Gastroesophageal sphincter (tissue), 4 donors: ENCODE data around the gene GPR139. TPM values are rescaled to one million over a fixed set of nuclear protein-coding genes. Genes with fewer than 3 reads are reported as not detected.

Experiments used
- ATAC-seq: fragments of 150-250 bp; one replicate; pipeline ENCODE4 v1.9.1; 2016; ENCODE audit warnings: mild to moderate bottlenecking, moderate library complexity
- H3K27ac ChIP-seq, 4 donors: fragments of 200-600 bp; sonication (generic) in 3 of 4; 1 replicate in 3 of 4; 2 replicates in 1 of 4; pipeline ENCODE4 v1.5.1; 2016 to 2019
- H3K27me3 ChIP-seq: fragments of 200-600 bp; sonication (generic); one replicate; pipeline ENCODE4 v1.5.1; 2019
- H3K36me3 ChIP-seq, 2 donors: fragments of 200-600 bp; sonication (generic); one replicate each; pipeline ENCODE4 v1.5.1; 2019; ENCODE audit warnings: control low read depth in 1 of 2
- H3K4me1 ChIP-seq, 3 donors: fragments of 200-600 bp; sonication (generic); 1 replicate in 2 of 3; 2 replicates in 1 of 3; pipeline ENCODE4 v1.5.1; 2016 to 2019; ENCODE audit warnings: control low read depth in 2 of 3
- H3K4me3 ChIP-seq, 2 donors: fragments of 200-600 bp; sonication (generic); one replicate each; pipeline ENCODE4 v1.5.1; 2019; ENCODE audit warnings: mild to moderate bottlenecking in 1 of 2, moderate library complexity in 1 of 2
- H3K9me3 ChIP-seq, 3 donors: fragments of 200-600 bp; sonication (generic); one replicate each; pipeline ENCODE4 v1.5.1; 2017 to 2019; ENCODE audit warnings: control low read depth in 2 of 3
- EP300 ChIP-seq: sonication (generic); formaldehyde crosslinking; IDR thresholded peaks from one replicate; pipeline ENCODE4 v1.6.1; 2017; ENCODE audit warnings: antibody characterized with exemption, mild to moderate bottlenecking
- POLR2A ChIP-seq, 2 donors: fragments of 450-650 bp; IDR thresholded peaks; one replicate each; pipeline ENCODE4 v1.6.1; 2017; ENCODE audit warnings: antibody characterized with exemption in 2 of 2, mild to moderate bottlenecking in 2 of 2, moderate library complexity in 1 of 2
- POLR2AphosphoS5 ChIP-seq: sonication (generic); formaldehyde crosslinking; IDR thresholded peaks from one replicate; pipeline ENCODE4 v1.6.1; 2017; ENCODE audit warnings: antibody characterized with exemption
- WGBS, 2 donors: methylation state at CpG; one replicate each; pipeline ENCODE4 v1.1.5; 2018; ENCODE audit warnings: low coverage in 1 of 2; 5-methylcytosine and 5-hydroxymethylcytosine counted together
- total RNA-seq, 4 donors: library from RNA; depleted of rRNA; stranded (reverse); fragments of >200 nt; gene quantifications; one replicate each; pipeline ENCODE4 v1.1.0, GENCODE V29; 2016
- TF ChIP-seq, protein P1 (sequence below), 4 experiments: fragments of 200-600 bp in 2 of 4; fragments of 450-650 bp in 2 of 4; sonication (generic) in 1 of 4; IDR thresholded peaks; one replicate each; pipeline ENCODE4 v1.5.1; 2017 to 2019; ENCODE audit warnings: antibody characterized with exemption in 4 of 4, mild to moderate bottlenecking in 2 of 4, moderate library complexity in 2 of 4

Gene GPR139
- total RNA-seq, 4 donors from 2014 or later = 0.23 TPM; not detected in 3

DNA sequence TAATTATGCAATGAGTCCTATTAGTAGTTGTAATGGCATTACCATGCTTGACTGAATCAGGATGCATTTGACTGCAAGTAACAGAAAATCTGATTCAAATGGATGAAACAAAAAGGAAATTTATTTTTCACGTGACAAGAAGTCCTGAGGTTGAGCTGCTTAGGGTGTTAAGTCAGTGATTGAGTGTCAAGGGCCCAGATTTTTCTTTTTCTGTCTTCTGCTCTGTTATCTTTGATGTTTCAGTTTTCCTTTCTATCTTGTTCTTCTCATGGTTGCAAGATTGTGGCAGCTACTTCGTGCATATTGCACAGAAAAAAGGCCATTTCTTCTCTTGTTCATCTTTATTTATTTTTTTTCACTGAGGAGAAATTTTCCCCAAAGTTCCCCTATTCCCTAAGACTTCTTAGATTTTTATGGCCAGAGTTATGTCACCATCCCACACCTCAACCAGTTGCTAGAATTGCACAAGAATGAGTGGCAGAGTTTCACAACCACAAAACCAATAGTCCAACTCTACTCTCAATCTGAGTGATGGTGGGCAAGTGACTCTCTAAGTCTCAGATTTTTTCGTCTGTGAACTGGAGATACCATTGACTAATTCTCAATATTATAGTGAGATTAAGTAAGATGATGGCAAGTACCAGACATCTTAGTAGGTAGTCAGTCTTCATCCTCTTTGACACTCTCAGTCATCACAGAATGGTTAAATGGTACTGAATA is 15.7 kb upstream of the GPR139 start:
- Histone ChIP-seq H3K36me3 (no peaks in the 10 kb centered on the region), H3K27me3 (peaks cover 15% of the 10 kb centered on the region), H3K9me3 (no peaks in the 10 kb centered on the region), H3K4me3 (no peak overlapping the region), H3K4me1 (no peaks in the 10 kb centered on the region), H3K27ac (no peak overlapping the region)
- TF ChIP-seq, protein P1, sequence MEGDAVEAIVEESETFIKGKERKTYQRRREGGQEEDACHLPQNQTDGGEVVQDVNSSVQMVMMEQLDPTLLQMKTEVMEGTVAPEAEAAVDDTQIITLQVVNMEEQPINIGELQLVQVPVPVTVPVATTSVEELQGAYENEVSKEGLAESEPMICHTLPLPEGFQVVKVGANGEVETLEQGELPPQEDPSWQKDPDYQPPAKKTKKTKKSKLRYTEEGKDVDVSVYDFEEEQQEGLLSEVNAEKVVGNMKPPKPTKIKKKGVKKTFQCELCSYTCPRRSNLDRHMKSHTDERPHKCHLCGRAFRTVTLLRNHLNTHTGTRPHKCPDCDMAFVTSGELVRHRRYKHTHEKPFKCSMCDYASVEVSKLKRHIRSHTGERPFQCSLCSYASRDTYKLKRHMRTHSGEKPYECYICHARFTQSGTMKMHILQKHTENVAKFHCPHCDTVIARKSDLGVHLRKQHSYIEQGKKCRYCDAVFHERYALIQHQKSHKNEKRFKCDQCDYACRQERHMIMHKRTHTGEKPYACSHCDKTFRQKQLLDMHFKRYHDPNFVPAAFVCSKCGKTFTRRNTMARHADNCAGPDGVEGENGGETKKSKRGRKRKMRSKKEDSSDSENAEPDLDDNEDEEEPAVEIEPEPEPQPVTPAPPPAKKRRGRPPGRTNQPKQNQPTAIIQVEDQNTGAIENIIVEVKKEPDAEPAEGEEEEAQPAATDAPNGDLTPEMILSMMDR (IDR thresholded peaks at IDR 0.05) = no peak
- TF ChIP-seq POLR2AphosphoS5 (no peak), POLR2A (IDR thresholded peaks at IDR 0.05) (no peak), EP300 (no peak)
- 38 to 62% methylated on average over 3 of the region's 3 CpGs for WGBS, 2 donors
- ATAC-seq = no peak

DNA sequence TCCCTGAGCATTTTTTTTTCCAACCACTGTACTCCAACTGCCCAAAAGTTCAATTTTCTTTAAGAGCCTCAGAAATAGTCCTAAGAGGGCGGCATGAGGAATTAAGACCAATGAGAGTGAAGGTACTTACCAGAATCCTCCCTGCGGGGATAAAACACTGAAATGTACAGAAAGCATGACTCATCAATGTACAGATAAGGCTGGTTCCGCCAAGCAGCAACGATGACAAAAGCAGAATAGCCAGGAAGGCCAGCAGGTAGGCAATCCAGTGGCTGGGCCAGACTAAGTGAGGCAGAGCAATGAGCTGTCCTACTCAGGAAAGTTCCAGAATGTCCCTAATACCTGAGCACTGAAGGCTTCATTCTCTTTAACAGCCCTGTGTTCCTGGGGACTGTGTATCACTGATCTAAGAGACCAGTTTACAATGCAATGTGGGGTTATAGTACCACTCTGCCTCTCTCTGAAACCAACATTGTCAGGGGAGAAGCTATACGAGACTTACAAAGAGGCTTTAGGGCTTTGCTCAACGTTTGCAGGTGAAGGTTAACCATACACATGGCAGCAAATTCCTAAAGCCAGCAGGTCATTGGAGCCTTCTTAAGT is 11.0 kb upstream of the GPR139 start:
- no peak overlapping the region for H3K4me3 ChIP-seq
- no peak overlapping the region for H3K27ac ChIP-seq
- ATAC-seq = no peak
- 60 to 69% methylated on average over 5 of the region's 6 CpGs for WGBS, 2 donors
- H3K9me3 ChIP-seq = no peaks in the 10 kb centered on the region
- H3K36me3 ChIP-seq = no peaks in the 10 kb centered on the region
- H3K27me3 ChIP-seq = peaks cover 24% of the 10 kb centered on the region
- no peak for TF ChIP-seq POLR2AphosphoS5
- TF ChIP-seq, protein P1 (IDR thresholded peaks at IDR 0.05) = no peak
- TF ChIP-seq EP300 = no peak
- no peak for TF ChIP-seq POLR2A (IDR thresholded peaks at IDR 0.05)
- H3K4me1 ChIP-seq = no peaks in the 10 kb centered on the region

DNA sequence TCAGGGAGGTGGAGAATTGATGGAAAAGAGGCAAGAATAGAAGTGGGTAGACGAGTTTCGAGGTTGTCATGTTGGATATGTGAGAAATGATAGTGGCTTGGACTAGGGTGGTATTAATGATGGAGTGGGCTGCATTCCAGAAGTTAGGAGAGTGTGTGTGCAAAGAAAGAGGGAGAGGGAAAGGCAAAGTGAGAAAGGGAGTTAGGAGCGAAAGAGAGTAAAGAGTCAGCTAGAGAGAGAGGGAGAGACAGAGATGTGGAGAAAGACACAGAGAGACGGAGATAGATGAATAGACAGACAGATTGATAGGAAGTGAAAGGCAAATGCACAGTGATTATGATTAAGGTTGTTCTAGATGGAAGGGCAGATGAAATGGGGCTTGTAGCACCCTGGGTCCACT is 5.4 kb upstream of the GPR139 start:
- TF ChIP-seq POLR2A (IDR thresholded peaks at IDR 0.05) (no peak), POLR2AphosphoS5 (no peak), EP300 (no peak)
- TF ChIP-seq, protein P1 (IDR thresholded peaks at IDR 0.05) = no peak
- Histone ChIP-seq H3K4me1 (no peaks in the 10 kb centered on the region), H3K9me3 (no peaks in the 10 kb centered on the region), H3K27ac (no peak overlapping the region), H3K27me3 (peaks cover 53% of the 10 kb centered on the region), H3K4me3 (no peak overlapping the region), H3K36me3 (no peaks in the 10 kb centered on the region)
- no peak for ATAC-seq
- WGBS, 2 donors = 57 to 79% methylated on average over 3 to 4 of the region's 4 CpGs

DNA sequence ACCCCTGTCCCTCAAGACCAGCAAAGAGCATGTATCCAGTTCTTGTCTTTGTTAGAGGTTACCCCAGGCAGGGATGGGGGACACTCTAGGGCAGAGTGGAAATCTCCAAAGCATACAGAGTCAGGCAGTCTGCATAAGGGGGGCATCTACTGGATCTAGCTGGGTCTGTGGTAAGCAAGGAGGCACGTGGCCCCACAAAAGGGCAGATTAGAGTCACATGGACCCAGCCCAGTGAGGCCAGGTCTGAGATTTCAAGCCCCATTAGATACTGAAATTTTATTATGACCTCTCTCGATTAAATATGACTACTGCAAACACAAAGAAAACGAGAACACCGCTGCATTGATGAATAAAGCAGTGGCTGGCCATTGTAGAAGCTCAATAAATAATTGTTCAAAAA is 1.6 kb upstream of the GPR139 start:
- Histone ChIP-seq H3K27me3 (peaks cover 78% of the 10 kb centered on the region), H3K27ac (no peak overlapping the region), H3K9me3 (no peaks in the 10 kb centered on the region), H3K36me3 (no peaks in the 10 kb centered on the region), H3K4me3 (no peak overlapping the region), H3K4me1 (peaks cover 0 to 7% (median 0%) of the 10 kb centered on the region in 3 donors)
- 50 to 83% methylated on average over 3 to 4 of the region's 4 CpGs for WGBS, 2 donors
- no peak for ATAC-seq
- TF ChIP-seq, protein P1 (IDR thresholded peaks at IDR 0.05) = no peak
- TF ChIP-seq POLR2A (IDR thresholded peaks at IDR 0.05) (no peak), POLR2AphosphoS5 (no peak), EP300 (no peak)
